ENCODE measurements around the gene RALGAPA2. TPM values are rescaled to one million over a fixed set of nuclear protein-coding genes. Genes with fewer than 3 reads are reported as not detected.
A peak's percentile ranks its signal among the peaks of the same experiment; 100 is the strongest.

RALGAPA2 gene
- total RNA-seq, 1 donor from 2014 or later, result 30.3 TPM

DNA sequence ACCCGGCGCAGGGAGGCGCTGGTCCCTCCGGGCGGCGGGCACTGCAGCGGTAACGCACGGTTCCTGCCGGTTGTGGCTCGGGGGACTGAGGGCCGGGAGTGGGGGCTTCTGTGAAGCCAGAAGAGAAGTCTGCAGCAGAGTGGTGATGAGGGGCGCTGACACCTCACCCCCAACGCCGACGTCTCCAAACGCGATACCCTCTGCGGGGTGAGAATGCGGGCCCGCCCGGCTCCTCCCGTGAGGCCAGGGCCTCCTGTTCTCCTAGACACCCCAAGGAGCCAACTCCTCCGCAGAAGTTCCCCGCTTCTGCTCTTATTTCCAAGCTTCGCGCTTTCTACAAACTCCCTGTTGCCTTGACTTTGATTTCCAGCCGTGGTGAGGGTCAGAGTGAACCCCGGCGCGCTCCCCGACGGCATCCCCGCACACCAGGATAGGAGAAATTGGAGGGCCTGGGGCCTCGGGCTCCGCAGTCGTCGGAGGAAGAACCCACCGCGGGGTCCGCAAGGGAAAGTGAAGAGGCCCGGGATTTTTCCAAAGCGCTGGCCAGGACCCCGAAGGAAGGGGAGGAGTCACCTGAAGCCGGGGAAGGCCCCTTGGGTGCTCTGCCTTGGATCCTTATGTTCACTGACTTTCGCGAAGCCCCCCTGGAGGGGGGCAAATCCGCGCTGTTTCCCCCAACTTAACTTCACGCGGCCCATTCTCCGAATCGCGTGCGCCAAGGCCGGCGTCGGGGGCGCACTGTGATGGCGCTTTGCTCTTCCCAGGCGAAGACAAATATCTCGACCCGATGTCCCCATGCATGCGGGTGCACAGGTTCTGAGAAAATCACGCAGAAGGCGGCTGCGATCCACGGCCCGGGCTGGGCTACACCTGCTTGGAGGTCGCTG, 347.6 kb downstream of the RALGAPA2 start:
- Mint-ChIP-seq H3K36me3 (ENCODE audit: low read depth, unreplicated experiment) (peaks cover under 1% of the 10 kb centered on the region), H3K27ac (ENCODE audit: unreplicated experiment) (no peak overlapping the region), H3K4me1 (ENCODE audit: unreplicated experiment) (peaks cover 6% of the 10 kb centered on the region), H3K27me3 (ENCODE audit: unreplicated experiment) (peaks cover 27% of the 10 kb centered on the region), H3K9me3 (ENCODE audit: unreplicated experiment) (no peaks in the 10 kb centered on the region), H3K4me3 (ENCODE audit: unreplicated experiment) (no peak overlapping the region)
- DNase-seq (ENCODE audit: low spot score), result no peak
- TF ChIP-seq, protein P1, sequence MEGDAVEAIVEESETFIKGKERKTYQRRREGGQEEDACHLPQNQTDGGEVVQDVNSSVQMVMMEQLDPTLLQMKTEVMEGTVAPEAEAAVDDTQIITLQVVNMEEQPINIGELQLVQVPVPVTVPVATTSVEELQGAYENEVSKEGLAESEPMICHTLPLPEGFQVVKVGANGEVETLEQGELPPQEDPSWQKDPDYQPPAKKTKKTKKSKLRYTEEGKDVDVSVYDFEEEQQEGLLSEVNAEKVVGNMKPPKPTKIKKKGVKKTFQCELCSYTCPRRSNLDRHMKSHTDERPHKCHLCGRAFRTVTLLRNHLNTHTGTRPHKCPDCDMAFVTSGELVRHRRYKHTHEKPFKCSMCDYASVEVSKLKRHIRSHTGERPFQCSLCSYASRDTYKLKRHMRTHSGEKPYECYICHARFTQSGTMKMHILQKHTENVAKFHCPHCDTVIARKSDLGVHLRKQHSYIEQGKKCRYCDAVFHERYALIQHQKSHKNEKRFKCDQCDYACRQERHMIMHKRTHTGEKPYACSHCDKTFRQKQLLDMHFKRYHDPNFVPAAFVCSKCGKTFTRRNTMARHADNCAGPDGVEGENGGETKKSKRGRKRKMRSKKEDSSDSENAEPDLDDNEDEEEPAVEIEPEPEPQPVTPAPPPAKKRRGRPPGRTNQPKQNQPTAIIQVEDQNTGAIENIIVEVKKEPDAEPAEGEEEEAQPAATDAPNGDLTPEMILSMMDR (IDR thresholded peaks at IDR 0.05; ENCODE audit: unreplicated experiment), result no peak

DNA sequence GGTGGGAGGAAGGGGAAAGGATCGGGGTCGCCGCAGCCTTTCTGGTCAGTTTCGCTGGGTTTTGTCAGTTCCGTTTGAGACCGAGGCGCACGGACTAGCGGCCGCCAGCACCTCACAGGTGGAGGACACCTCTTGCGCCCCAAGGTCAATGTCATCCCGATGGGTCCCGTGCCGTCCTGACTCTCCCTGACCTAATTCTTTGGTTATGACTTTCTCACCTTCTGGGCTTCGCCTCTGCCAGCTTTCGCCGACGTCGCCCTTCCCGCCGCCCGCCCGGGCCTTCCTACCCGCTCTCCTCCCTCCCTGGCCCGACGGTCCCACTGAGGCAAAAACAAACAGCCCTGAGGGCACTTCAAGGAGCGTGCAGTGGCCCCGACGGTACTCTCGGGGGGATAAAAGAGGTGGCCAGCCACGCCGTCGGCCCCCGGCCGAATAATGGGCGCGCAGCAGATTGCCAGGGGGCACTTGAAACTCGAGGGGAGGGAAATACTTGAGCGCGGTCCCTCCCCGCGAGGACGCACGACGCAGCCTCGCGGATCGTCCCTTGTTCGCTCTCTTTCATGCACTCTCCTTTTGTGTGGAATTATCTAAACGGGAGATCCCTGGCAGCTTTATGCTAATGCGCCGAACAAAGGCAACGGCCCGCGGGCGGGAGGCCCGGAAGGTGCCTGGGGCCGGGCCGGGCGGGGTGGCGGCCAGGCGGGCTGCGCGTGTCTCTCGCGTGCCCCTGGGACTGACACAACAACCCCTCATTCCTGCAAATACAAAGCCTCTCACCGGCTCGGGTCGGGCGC, 348.4 kb downstream of the RALGAPA2 start:
- H3K36me3 Mint-ChIP-seq (ENCODE audit: low read depth, unreplicated experiment), result no peaks in the 10 kb centered on the region
- H3K9me3 Mint-ChIP-seq (ENCODE audit: unreplicated experiment), result no peaks in the 10 kb centered on the region
- DNase-seq (ENCODE audit: low spot score), result peak; percentile 26
- H3K4me3 Mint-ChIP-seq (ENCODE audit: unreplicated experiment), result no peak overlapping the region
- TF ChIP-seq, protein P1 (IDR thresholded peaks at IDR 0.05; ENCODE audit: unreplicated experiment), result no peak
- H3K4me1 Mint-ChIP-seq (ENCODE audit: unreplicated experiment), result peaks cover 5% of the 10 kb centered on the region
- H3K27ac Mint-ChIP-seq (ENCODE audit: unreplicated experiment), result no peak overlapping the region
- H3K27me3 Mint-ChIP-seq (ENCODE audit: unreplicated experiment), result peaks cover 26% of the 10 kb centered on the region

DNA sequence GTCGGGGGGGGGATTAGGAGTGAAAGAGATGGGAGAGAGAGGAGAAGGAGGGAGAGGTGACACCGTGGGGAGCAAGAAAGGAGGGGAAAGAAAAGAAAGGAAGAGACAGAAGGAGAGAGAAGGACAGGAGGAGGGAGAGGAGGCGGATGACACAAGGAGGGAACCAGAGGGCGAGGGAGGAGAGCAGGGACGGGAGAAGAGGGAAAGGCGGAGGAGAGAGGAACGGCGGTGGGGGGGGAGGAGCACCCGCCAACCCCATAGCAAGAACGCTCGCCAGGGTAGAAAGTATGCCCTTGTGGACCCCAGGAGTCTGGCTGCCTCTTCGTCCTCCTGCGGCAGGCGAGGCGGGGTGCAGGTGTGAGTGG, 349.0 kb downstream of the RALGAPA2 start:
- DNase-seq (ENCODE audit: low spot score), result no peak
- Mint-ChIP-seq H3K36me3 (ENCODE audit: low read depth, unreplicated experiment) (no peaks in the 10 kb centered on the region), H3K4me1 (ENCODE audit: unreplicated experiment) (peaks cover 5% of the 10 kb centered on the region), H3K9me3 (ENCODE audit: unreplicated experiment) (no peaks in the 10 kb centered on the region), H3K27ac (ENCODE audit: unreplicated experiment) (no peak overlapping the region), H3K4me3 (ENCODE audit: unreplicated experiment) (no peak overlapping the region), H3K27me3 (ENCODE audit: unreplicated experiment) (peaks cover 26% of the 10 kb centered on the region)
- TF ChIP-seq, protein P1 (IDR thresholded peaks at IDR 0.05; ENCODE audit: unreplicated experiment), result no peak

DNA sequence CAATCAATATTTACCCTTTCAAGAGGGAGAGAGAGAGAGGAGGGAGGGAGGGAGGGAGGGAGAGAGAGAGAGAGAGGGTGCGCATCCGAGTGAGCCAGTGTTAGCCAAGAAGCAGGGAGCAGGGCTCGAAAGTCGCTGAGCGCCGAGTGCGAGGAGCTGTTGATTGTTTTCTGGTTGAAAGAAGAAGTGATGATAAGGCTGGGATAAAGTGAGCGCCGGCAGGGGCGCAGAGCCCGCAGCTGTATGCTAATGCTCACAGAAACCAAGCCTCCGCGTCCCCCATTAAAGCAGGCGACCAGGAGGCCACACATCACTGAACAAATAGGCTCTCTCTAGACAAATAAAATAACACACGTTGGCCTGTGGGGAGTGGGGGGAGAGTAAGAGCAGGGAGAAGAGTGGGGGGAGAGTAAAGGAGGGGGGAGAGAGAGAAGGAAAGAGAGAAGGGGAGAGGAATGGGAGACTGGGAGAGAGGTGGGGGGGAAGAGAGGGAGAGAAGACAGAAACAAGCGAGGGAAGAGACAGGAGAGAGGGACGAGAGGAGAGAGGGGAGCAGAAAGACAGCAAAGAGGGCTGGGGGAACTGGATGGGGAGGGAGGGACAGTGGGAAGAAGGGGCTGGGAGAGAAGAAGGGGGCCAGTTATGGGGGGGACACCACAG, 349.5 kb downstream of the RALGAPA2 start:
- TF ChIP-seq, protein P1 (IDR thresholded peaks at IDR 0.05; ENCODE audit: unreplicated experiment), result no peak
- no peak overlapping the region for H3K27ac Mint-ChIP-seq (ENCODE audit: unreplicated experiment)
- H3K4me1 Mint-ChIP-seq (ENCODE audit: unreplicated experiment), result peaks cover 5% of the 10 kb centered on the region

More for the DNA sequence above, 349.5 kb downstream of the RALGAPA2 start:
- Mint-ChIP-seq H3K27me3 (ENCODE audit: unreplicated experiment) (peaks cover 26% of the 10 kb centered on the region), H3K4me3 (ENCODE audit: unreplicated experiment) (no peak overlapping the region), H3K36me3 (ENCODE audit: low read depth, unreplicated experiment) (no peaks in the 10 kb centered on the region), H3K9me3 (ENCODE audit: unreplicated experiment) (no peaks in the 10 kb centered on the region)
- peak; percentile 32 for DNase-seq (ENCODE audit: low spot score)
